ENCODE measurements around the gene C22orf39. TPM values are rescaled to one million over a fixed set of nuclear protein-coding genes. Genes with fewer than 3 reads are reported as not detected.

C22orf39 gene
- total RNA-seq, 2 donors from 2014 or later = 27.4 to 31.5 TPM

DNA sequence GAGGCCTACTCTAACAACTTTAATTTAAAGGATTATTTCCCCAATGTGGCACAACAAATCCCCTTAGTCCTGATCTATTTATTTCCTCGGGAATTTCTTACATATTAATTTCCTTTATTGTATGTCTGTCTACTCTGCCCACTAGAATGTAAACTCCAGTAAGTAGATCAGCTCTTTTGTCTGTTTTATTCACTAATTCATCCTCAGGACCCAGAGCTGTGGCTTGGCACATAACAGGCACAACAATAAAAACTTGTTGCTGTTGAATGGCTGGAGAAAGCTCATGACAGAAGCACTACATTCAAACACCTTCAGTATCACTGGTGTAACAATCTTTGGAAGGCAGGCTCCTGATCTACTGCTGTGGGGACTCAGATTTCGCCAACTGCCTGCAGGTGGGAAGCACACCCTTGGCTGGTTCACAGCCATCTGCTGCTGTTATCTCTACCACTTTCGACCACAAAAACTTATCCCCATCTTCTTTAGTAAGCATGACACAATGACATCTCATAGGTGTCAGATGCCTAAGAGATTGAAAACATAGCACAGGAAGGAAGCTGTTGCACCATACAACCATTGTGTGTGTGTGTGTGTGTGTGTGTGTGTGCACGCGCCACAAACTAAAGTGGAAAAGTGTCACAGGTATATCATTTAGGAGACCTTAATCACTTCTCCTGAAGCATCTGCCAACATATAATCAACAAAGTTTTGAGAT lies 27.9 kb downstream of the C22orf39 start:
- DNase-seq = peak; percentile 81
- no peak for TF ChIP-seq CTCF (conservative IDR thresholded peaks at IDR 0.05)
- Histone ChIP-seq H3K9me3 (ENCODE audit: control insufficient read depth, low read length) (no peaks in the 10 kb centered on the region), H3K4me3 (ENCODE audit: low read length) (peak overlapping the region; percentile 38), H3K9ac (ENCODE audit: extremely low read depth, low read length, poor library complexity, severe bottlenecking) (peak overlapping the region; percentile 52), H3K27me3 (ENCODE audit: control insufficient read depth, insufficient read depth, low read length, poor library complexity, severe bottlenecking) (no peaks in the 10 kb centered on the region), H3K4me1 (ENCODE audit: control insufficient read depth, insufficient read depth, low read length) (peaks cover 16% of the 10 kb centered on the region), H3K27ac (ENCODE audit: low read depth, low read length) (peak overlapping the region; percentile 9), H3K36me3 (ENCODE audit: control insufficient read depth, insufficient read depth, low read length) (peaks cover 13% of the 10 kb centered on the region)
- H3K27ac Mint-ChIP-seq = peak overlapping the region; percentile 42
- 76 to 83% methylated on average over 2 to 4 of the region's 5 CpGs for WGBS, 2 experiments (ENCODE audit: insufficient coverage in 1 of 2, insufficient read length in 1 of 2)
- H3K4me3 Mint-ChIP-seq = no peak overlapping the region
- no peaks in the 10 kb centered on the region for H3K9me3 Mint-ChIP-seq
- H3K4me1 Mint-ChIP-seq = peaks cover 27% of the 10 kb centered on the region
- H3K27me3 Mint-ChIP-seq (ENCODE audit: insufficient read depth) = no peaks in the 10 kb centered on the region
- peaks cover 10% of the 10 kb centered on the region for H3K36me3 Mint-ChIP-seq (ENCODE audit: low read depth)

DNA sequence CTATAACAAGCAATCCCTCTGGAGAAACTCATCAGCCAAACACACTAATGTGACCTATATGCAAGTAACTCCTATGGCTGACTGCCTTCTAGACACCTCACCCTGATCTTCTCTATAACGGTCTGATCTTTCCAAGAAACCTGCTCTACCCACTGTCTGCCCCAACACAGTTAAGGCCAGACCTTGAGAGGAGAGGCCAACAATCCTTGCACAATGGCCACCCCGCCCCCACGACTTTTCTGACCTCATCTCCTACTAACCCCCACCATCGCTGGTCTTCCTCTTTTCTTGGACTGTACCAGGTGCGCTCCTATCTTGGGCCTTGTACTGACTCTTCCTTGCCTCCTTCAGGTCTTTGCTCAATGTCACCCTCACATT lies 28.4 kb downstream of the C22orf39 start:
- H3K9me3 Mint-ChIP-seq = no peaks in the 10 kb centered on the region
- Histone ChIP-seq H3K4me1 (ENCODE audit: control insufficient read depth, insufficient read depth, low read length) (peaks cover 16% of the 10 kb centered on the region), H3K27ac (ENCODE audit: low read depth, low read length) (peak overlapping the region; percentile 9), H3K9me3 (ENCODE audit: control insufficient read depth, low read length) (no peaks in the 10 kb centered on the region), H3K9ac (ENCODE audit: extremely low read depth, low read length, poor library complexity, severe bottlenecking) (peak overlapping the region; percentile 52), H3K36me3 (ENCODE audit: control insufficient read depth, insufficient read depth, low read length) (peaks cover 13% of the 10 kb centered on the region), H3K27me3 (ENCODE audit: control insufficient read depth, insufficient read depth, low read length, poor library complexity, severe bottlenecking) (no peaks in the 10 kb centered on the region), H3K4me3 (ENCODE audit: low read length) (peak overlapping the region; percentile 38)
- H3K27ac Mint-ChIP-seq = peak overlapping the region; percentile 42
- peak; percentile 51 for DNase-seq
- 85 to 94% methylated on average over 2 to 5 of the region's 5 CpGs for WGBS, 2 experiments (ENCODE audit: insufficient coverage in 1 of 2, insufficient read length in 1 of 2)
- no peak overlapping the region for H3K4me3 Mint-ChIP-seq
- TF ChIP-seq CTCF (conservative IDR thresholded peaks at IDR 0.05) = no peak
- H3K36me3 Mint-ChIP-seq (ENCODE audit: low read depth) = peaks cover 10% of the 10 kb centered on the region
- H3K27me3 Mint-ChIP-seq (ENCODE audit: insufficient read depth) = no peaks in the 10 kb centered on the region
- peaks cover 27% of the 10 kb centered on the region for H3K4me1 Mint-ChIP-seq

DNA sequence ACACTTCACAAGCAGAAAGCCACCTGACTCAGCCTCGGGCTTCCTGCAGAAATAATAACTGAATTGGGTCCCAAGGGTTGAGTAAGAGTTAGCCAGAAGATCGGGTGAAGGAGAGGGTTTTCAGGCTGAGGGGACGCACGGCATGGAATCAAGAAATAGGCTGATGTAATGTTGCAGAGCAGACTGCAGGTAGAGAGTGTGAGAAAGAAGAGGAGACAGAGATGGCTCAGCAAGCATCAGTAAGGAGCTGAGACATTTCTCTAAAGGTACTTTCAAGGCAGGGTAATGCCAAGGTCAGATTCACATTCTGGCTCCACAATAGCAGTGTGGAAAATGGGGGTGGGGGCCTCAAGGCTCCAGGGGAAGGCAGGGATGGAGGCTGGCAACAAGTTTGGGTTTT lies 34.6 kb downstream of the C22orf39 start:
- Histone ChIP-seq H3K36me3 (ENCODE audit: control insufficient read depth, insufficient read depth, low read length) (peaks cover 38% of the 10 kb centered on the region), H3K9me3 (ENCODE audit: control insufficient read depth, low read length) (no peaks in the 10 kb centered on the region), H3K27ac (ENCODE audit: low read depth, low read length) (no peak overlapping the region), H3K4me3 (ENCODE audit: low read length) (no peak overlapping the region), H3K27me3 (ENCODE audit: control insufficient read depth, insufficient read depth, low read length, poor library complexity, severe bottlenecking) (no peaks in the 10 kb centered on the region), H3K4me1 (ENCODE audit: control insufficient read depth, insufficient read depth, low read length) (no peaks in the 10 kb centered on the region), H3K9ac (ENCODE audit: extremely low read depth, low read length, poor library complexity, severe bottlenecking) (no peak overlapping the region)
- Mint-ChIP-seq H3K4me1 (no peaks in the 10 kb centered on the region), H3K4me3 (no peak overlapping the region), H3K36me3 (ENCODE audit: low read depth) (peaks cover 27% of the 10 kb centered on the region), H3K27me3 (ENCODE audit: insufficient read depth) (no peaks in the 10 kb centered on the region), H3K9me3 (no peaks in the 10 kb centered on the region), H3K27ac (peak overlapping the region; percentile 1)
- WGBS, 2 experiments (ENCODE audit: insufficient coverage in 1 of 2, insufficient read length in 1 of 2) = 93 to 96% methylated on average over 3 to 4 of the region's 4 CpGs
- no peak for TF ChIP-seq CTCF (conservative IDR thresholded peaks at IDR 0.05)
- no peak for DNase-seq
